K562 (cell line): ENCODE results near the gene SORL1-AS1.

Experiments used
- ATAC-seq: fragments of 200-7000 bp; cut with Tn5 transposase; 3 replicates; pipeline ENCODE4 v1.9.1; 2020; ENCODE audit warnings: moderate library complexity
- BruUV-seq: library from RNA; stranded (reverse); fragments of 400-500 nt; replicated peaks from 2 replicates; lab custom pipeline; 2021; lab: Mats Ljungman, UMichigan
- CTCF ChIA-PET: fragments of 300-600 bp; formaldehyde crosslinking; extraction: SDS; loops from one replicate; lab custom pipeline; 2021; ENCODE audit warnings: low intra/inter-chr PET ratio; lab: Yijun Ruan, JAX
- POLR2A ChIA-PET: fragments of 300-600, 350-650 bp; sonication (Branson Sonifier 250); formaldehyde crosslinking; extraction: SDS; loops from one replicate; lab custom pipeline; 2021; ENCODE audit warnings: antibody characterized with exemption, inconsistent platforms; lab: Yijun Ruan, JAX
- DNase-seq, 4 experiments: peaks; one replicate each; pipeline versions ENCODE4 v3.0.0 to v3.0.0-alpha.2; 2011 to 2018; ENCODE audit warnings: low spot score in 3 of 4, mixed read lengths in 3 of 4; ENCODE audit errors: extremely low read depth in 1 of 4
- FAIRE-seq: peaks from 2 replicates; lab custom pipeline; 2011; peaks lifted over from hg19 to GRCh38; lab: Jason Lieb, UNC
- H2AFZ ChIP-seq: 2 replicates; pipeline ENCODE4 v1.6.0; 2011; ENCODE audit warnings: low read depth, low read length, control low read depth, inconsistent platforms
- H3K27ac ChIP-seq: fragments of 200-600 bp; 3 replicates; pipeline ENCODE4 v1.8.0; 2011; ENCODE audit warnings: low read depth, mild to moderate bottlenecking, control low read depth, inconsistent platforms, low read length, moderate library complexity, mixed read lengths; ENCODE audit errors: extremely low read depth
- H3K27me3 ChIP-seq, 2 experiments: fragments of 300-600 bp in 1 of 2; 2 replicates in 1 of 2; 3 replicates in 1 of 2; pipeline versions ENCODE4 v1.6.0 to v1.8.0; 2011; ENCODE audit warnings: inconsistent platforms in 2 of 2, low read length in 2 of 2, mild to moderate bottlenecking in 1 of 2, mixed read lengths in 1 of 2, moderate library complexity in 1 of 2; ENCODE audit not compliant: control insufficient read depth in 2 of 2, insufficient read depth in 2 of 2
- H3K36me3 ChIP-seq: fragments of 300-600 bp; 3 replicates; pipeline ENCODE4 v1.8.0; 2011; ENCODE audit warnings: mild to moderate bottlenecking, low read length, inconsistent platforms; ENCODE audit not compliant: control insufficient read depth, insufficient read depth
- H3K4me1 ChIP-seq, 2 experiments: fragments of 200-600 bp in 1 of 2; replicated peaks in 1 of 2; 2 replicates in 1 of 2; 3 replicates in 1 of 2; pipeline versions ENCODE4 v1.5.1 to v1.8.0; 2011; ENCODE audit warnings: inconsistent platforms in 2 of 2, low read length in 2 of 2, mild to moderate bottlenecking in 1 of 2, mixed read lengths in 1 of 2, moderate library complexity in 1 of 2; ENCODE audit not compliant: control insufficient read depth in 2 of 2, insufficient read depth in 2 of 2
- H3K4me2 ChIP-seq: 2 replicates; pipeline ENCODE4 v1.6.1; 2011; ENCODE audit warnings: low read length, control low read depth, inconsistent platforms, mixed read lengths; ENCODE audit not compliant: insufficient read depth
- H3K4me3 ChIP-seq: fragments of 200-600 bp; sonication (generic), shearing (Covaris generic); 2 replicates; pipeline ENCODE4 v1.5.1; 2016; ENCODE audit warnings: control low read depth, inconsistent platforms
- H3K79me2 ChIP-seq: fragments of 200-600 bp; 3 replicates; pipeline ENCODE4 v1.8.0; 2011; ENCODE audit warnings: low read length, inconsistent platforms; ENCODE audit not compliant: control insufficient read depth, insufficient read depth
- H3K9ac ChIP-seq, 2 experiments: 2 replicates each; pipeline versions ENCODE4 v1.6.0 to v1.6.1; 2011; ENCODE audit warnings: low read depth in 2 of 2, low read length in 2 of 2, control low read depth in 1 of 2, inconsistent platforms in 1 of 2, mild to moderate bottlenecking in 1 of 2, mixed read lengths in 1 of 2; ENCODE audit not compliant: insufficient read depth in 1 of 2
- H3K9me1 ChIP-seq: one replicate; pipeline ENCODE4 v1.6.0; 2011; ENCODE audit warnings: inconsistent platforms, mild to moderate bottlenecking, low read length, moderate library complexity; ENCODE audit not compliant: control insufficient read depth, insufficient read depth
- H3K9me3 ChIP-seq: replicated peaks from 2 replicates; pipeline ENCODE4 v1.5.1; 2011; ENCODE audit warnings: low read depth, low read length, inconsistent platforms; ENCODE audit not compliant: control insufficient read depth, insufficient read depth
- H4K20me1 ChIP-seq: replicated peaks from 2 replicates; pipeline ENCODE4 v1.6.1; 2011; ENCODE audit warnings: low read length, inconsistent platforms, mixed read lengths; ENCODE audit not compliant: control insufficient read depth, insufficient read depth
- AFF1 ChIP-seq, 2 experiments: fragments of 450-650 bp; IDR thresholded peaks; 2 replicates each; pipeline ENCODE4 v1.6.1; 2018; ENCODE audit warnings: mild to moderate bottlenecking in 2 of 2, low read depth in 1 of 2; ENCODE audit not compliant: partially characterized antibody in 2 of 2
- DNMT1 ChIP-seq: fragments of 450-650 bp; IDR thresholded peaks from 2 replicates; pipeline ENCODE4 v1.6.1; 2016; ENCODE audit warnings: antibody characterized with exemption, mild to moderate bottlenecking
- JUN ChIP-seq, 2 experiments: sonication (generic) in 1 of 2; formaldehyde crosslinking in 1 of 2; IDR thresholded peaks; 2 replicates each; pipeline versions ENCODE4 v1.6.1 to v1.8.0; 2012 to 2022; ENCODE audit warnings: borderline replicate concordance in 2 of 2, mild to moderate bottlenecking in 2 of 2, improper control_type of control experiment in 1 of 2, low read depth in 1 of 2, low read length in 1 of 2, missing genetic modification reagents in 1 of 2
- KDM4B ChIP-seq, 2 experiments: fragments of 450-650 bp in 1 of 2; sonication (generic) in 1 of 2; IDR thresholded peaks; 2 replicates each; pipeline ENCODE4 v1.6.1; 2016 to 2017; ENCODE audit warnings: borderline replicate concordance in 2 of 2, antibody characterized with exemption in 1 of 2, low read depth in 1 of 2, mild to moderate bottlenecking in 1 of 2
- MLLT1 ChIP-seq, 2 experiments: fragments of 450-650 bp; IDR thresholded peaks; 2 replicates each; pipeline ENCODE4 v1.6.1; 2016
- RBM25 ChIP-seq: fragments of 200-400 bp; formaldehyde crosslinking; IDR thresholded peaks from 2 replicates; pipeline ENCODE4 v1.6.1; 2018; ENCODE audit warnings: low read length, low read depth, moderate library complexity; ENCODE audit not compliant: severe bottlenecking
- RBM34 ChIP-seq: fragments of 200-400 bp; formaldehyde crosslinking; IDR thresholded peaks from 2 replicates; pipeline ENCODE4 v1.6.1; 2018; ENCODE audit warnings: low read length, borderline replicate concordance; ENCODE audit not compliant: insufficient read depth
- SETDB1 ChIP-seq: IDR thresholded peaks from one replicate; pipeline ENCODE4 v1.6.1; 2012; ENCODE audit warnings: low read length, control low read depth, inconsistent platforms
- SUPT5H ChIP-seq: fragments of 450-650 bp; IDR thresholded peaks from 2 replicates; pipeline ENCODE4 v1.6.1; 2016
- TAF7 ChIP-seq: fragments of 450-650 bp; IDR thresholded peaks from 2 replicates; pipeline ENCODE4 v1.6.1; 2016; ENCODE audit warnings: missing genetic modification characterization, missing compliant biosample characterization
- TSC22D4 ChIP-seq: fragments of 450-650 bp; IDR thresholded peaks from 2 replicates; pipeline ENCODE4 v1.6.1; 2016; ENCODE audit warnings: missing genetic modification characterization, missing biosample characterization, control low read depth
- ZFP36 ChIP-seq: fragments of 150-350 bp; IDR thresholded peaks from 2 replicates; pipeline ENCODE4 v1.6.1; 2018; ENCODE audit warnings: low read length, low read depth; ENCODE audit not compliant: partially characterized antibody
- ZNF184 ChIP-seq: sonication (generic); formaldehyde crosslinking; IDR thresholded peaks from 2 replicates; pipeline ENCODE4 v1.5.0; 2020; ENCODE audit warnings: missing genetic modification reagents
- ZNF274 ChIP-seq: IDR thresholded peaks from 2 replicates; pipeline ENCODE4 v1.6.1; 2011; ENCODE audit warnings: low read depth, mild to moderate bottlenecking, low read length, moderate library complexity, borderline replicate concordance
- ZNF778 ChIP-seq: fragments of 450-650 bp; formaldehyde crosslinking; IDR thresholded peaks from 2 replicates; pipeline ENCODE4 v1.4.0; 2020; ENCODE audit warnings: mild to moderate bottlenecking, moderate library complexity
- WGBS: fragments of 100-300 bp; shearing (Covaris generic); methylation state at CpG from one replicate; pipeline ENCODE4 v1.1.6; 2016; ENCODE audit warnings: low coverage, mixed read lengths; ENCODE audit not compliant: insufficient coverage; ENCODE audit errors: missing lambda C conversion rate; 5-methylcytosine and 5-hydroxymethylcytosine counted together
- in situ Hi-C: fragments of 300-500 bp; cut with MboI; formaldehyde crosslinking; loops from 4 replicates; pipeline ENCODE4 v1.15.0; 2018; ENCODE audit warnings: inconsistent platforms, mixed read lengths
- intact Hi-C: fragments of 100-400 bp; cut with micrococcal nuclease; formaldehyde crosslinking; loops from 2 replicates; pipeline ENCODE4 v1.14.2; 2022

SORL1-AS1 gene

DNA sequence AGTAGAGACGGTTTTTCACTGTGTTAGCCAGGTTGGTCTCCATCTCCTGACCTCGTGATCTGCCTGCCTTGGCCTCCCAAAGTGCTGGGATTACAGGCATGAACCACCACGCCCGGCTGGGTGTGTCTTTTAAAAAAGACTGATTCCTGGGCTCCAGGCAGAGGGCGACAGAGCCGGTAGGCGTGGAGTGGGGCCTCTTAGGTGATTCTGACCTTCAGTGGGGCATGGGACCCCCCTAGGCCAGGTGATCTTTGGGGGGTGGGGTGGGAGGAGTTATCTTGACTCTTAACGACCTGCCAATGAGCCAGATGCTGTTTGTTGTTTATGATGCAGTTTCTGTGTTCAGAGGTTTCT lies 12.9 kb upstream of the SORL1-AS1 start:
- no peak for ATAC-seq

More for the DNA sequence above, 12.9 kb upstream of the SORL1-AS1 start:
- Histone ChIP-seq H3K36me3 (no peaks in the 10 kb centered on the region), H2AFZ (no peak overlapping the region), H3K27me3 (peaks cover 0 to 23% of the 10 kb centered on the region in 2 experiments; a peak in 2 of 5 replicates), H3K4me1 (no peaks in the 10 kb centered on the region; a peak in 1 of 5 replicates), H4K20me1 (no peaks in the 10 kb centered on the region), H3K9ac (no peak overlapping the region)
- in situ Hi-C loops = no loop called here
- POLR2A ChIA-PET = interaction anchor here (0.6 kb wide), 1 partner anchor 958 kb away, joined by 3 read pairs; no protein-coding TSS in a partner anchor
- no peak for TF ChIP-seq ZNF274
- TF ChIP-seq SUPT5H = no peak
- TF ChIP-seq ZFP36 = no peak
- no peak for TF ChIP-seq MLLT1 (IDR thresholded peaks at IDR 0.05)
- no peak for TF ChIP-seq TAF7 (tag)
- no peak for TF ChIP-seq SETDB1
- TF ChIP-seq AFF1 (IDR thresholded peaks at IDR 0.05; ENCODE audit: low read depth in 1 of 2, partially characterized antibody in 2 of 2) = no peak
- TF ChIP-seq KDM4B (IDR thresholded peaks at IDR 0.05; ENCODE audit: borderline replicate concordance in 2 of 2, low read depth in 1 of 2) = no peak
- TF ChIP-seq DNMT1 = no peak
- no peak for TF ChIP-seq JUN (IDR thresholded peaks at IDR 0.05; ENCODE audit: borderline replicate concordance, low read depth, low read length)
- no peak for TF ChIP-seq JUN (CRISPR knock-in tag; IDR thresholded peaks at IDR 0.05; ENCODE audit: borderline replicate concordance)
- TF ChIP-seq TSC22D4 (tag) = no peak
- TF ChIP-seq RBM34 = no peak
- no peak for TF ChIP-seq ZNF778 (CRISPR knock-in tag)
- TF ChIP-seq ZNF184 (CRISPR knock-in tag) = no peak
- no peak for TF ChIP-seq RBM25
- TF ChIP-seq, all 486 proteins: peak for 0
- no peak overlapping the region for H3K4me2 ChIP-seq
- H3K9me1 ChIP-seq = no peaks in the 10 kb centered on the region
- H3K27ac ChIP-seq = no peak overlapping the region
- DNase-seq = no peak
- 0% methylated on average over 6 of the region's 8 CpGs for WGBS
- intact Hi-C loops = no loop called here
- no peak for FAIRE-seq
- H3K79me2 ChIP-seq = no peaks in the 10 kb centered on the region
- BruUV-seq = no TSS peak
- no peak overlapping the region for H3K4me3 ChIP-seq
- H3K9me3 ChIP-seq = no peaks in the 10 kb centered on the region
- CTCF ChIA-PET = no interaction called here
